ENCODE results near the gene MKX.

The MKX gene

GRCh38 chr10:27646604-27647175 lies 98.9 kb downstream of the MKX start:
- no peak for DNase-seq (ENCODE audit: low read depth in 2 of 2)

- peak; percentile 67 to 78 for DNase-seq (ENCODE audit: low read depth in 2 of 2)
These were observed 99.4 kb downstream of the MKX start for GRCh38 chr10:27646194-27646593.

- DNase-seq (ENCODE audit: low read depth in 2 of 2), result no peak
These were observed 101.2 kb downstream of the MKX start for GRCh38 chr10:27644307-27644939.

- no peak for DNase-seq (ENCODE audit: low read depth in 2 of 2)
These were observed 102.3 kb downstream of the MKX start for GRCh38 chr10:27643301-27643700.

GRCh38 chr10:27642023-27642589 lies 103.5 kb downstream of the MKX start:
- no peak for DNase-seq (ENCODE audit: low read depth in 2 of 2)

GRCh38 chr10:27638071-27638750 lies 107.4 kb downstream of the MKX start:
- no peak for DNase-seq (ENCODE audit: low read depth in 2 of 2)

GRCh38 chr10:27637601-27638000 lies 108.0 kb downstream of the MKX start:
- no peak for DNase-seq (ENCODE audit: low read depth in 2 of 2)

- DNase-seq (ENCODE audit: low read depth in 2 of 2), result no peak
These were observed 108.8 kb downstream of the MKX start for GRCh38 chr10:27636816-27637215.

- DNase-seq (ENCODE audit: low read depth in 2 of 2), result no peak
These were observed 109.8 kb downstream of the MKX start for GRCh38 chr10:27635699-27636270.

GRCh38 chr10:27635290-27635689 lies 110.3 kb downstream of the MKX start:
- DNase-seq (ENCODE audit: low read depth in 2 of 2), result no peak

GRCh38 chr10:27628621-27629020 lies 117.0 kb downstream of the MKX start:
- peak; percentile 64 to 65 for DNase-seq (ENCODE audit: low read depth in 2 of 2)

- DNase-seq (ENCODE audit: low read depth in 2 of 2), result no peak
These were observed 118.7 kb downstream of the MKX start for GRCh38 chr10:27626890-27627289.

- DNase-seq (ENCODE audit: low read depth in 2 of 2), result peak in 1 of 2 experiments; percentile 54
These were observed 120.0 kb downstream of the MKX start for GRCh38 chr10:27625452-27626211.

- DNase-seq (ENCODE audit: low read depth in 2 of 2), result no peak
These were observed 120.7 kb downstream of the MKX start for GRCh38 chr10:27624941-27625340.

All from fibroblast of skin of left biceps (primary cell).